Right lobe of liver (tissue), 4 donors: ENCODE results near the gene HEMK1.

Experiments
- POLR2A ChIP-seq: fragments of 450-650 bp; IDR thresholded peaks from one replicate; pipeline ENCODE4 v1.6.1; 2017; ENCODE audit warnings: antibody characterized with exemption, mild to moderate bottlenecking
- TF ChIP-seq, protein P1 (sequence below), 4 donors: fragments of 200-600 bp in 3 of 4; fragments of 450-650 bp in 1 of 4; IDR thresholded peaks; one replicate each; pipeline versions ENCODE4 v1.5.1 to v1.8.0; 2016 to 2022; ENCODE audit warnings: antibody characterized with exemption in 4 of 4, mild to moderate bottlenecking in 2 of 4
- donor health status: DM: no; HTN: no; CAD: no.
- donor health status: DM: no; HTN: no; CAD: no.
- donor health status: DM: no; HTN: yes; CAD: no.

DNA sequence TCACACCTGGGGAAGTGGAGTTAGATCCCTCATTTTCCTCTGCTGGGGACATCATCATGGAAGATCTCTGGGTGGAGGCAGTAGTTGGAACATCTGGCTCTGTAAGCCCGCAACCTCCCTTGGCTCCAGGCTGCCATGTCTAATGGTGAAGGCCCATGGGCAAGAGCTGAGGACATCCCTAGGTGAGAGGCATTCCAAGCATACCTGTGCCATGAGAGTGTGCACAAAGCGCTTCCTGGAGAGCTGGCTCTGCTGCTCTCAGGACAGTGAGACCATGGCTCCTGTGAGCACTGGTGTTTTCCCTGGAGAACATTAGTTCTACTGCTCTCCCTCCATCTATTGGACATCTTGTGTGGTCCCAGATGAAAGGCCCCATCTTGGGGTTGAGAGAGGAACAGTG lies 55.3 kb downstream of the HEMK1 start:
- TF ChIP-seq POLR2A: no peak
- TF ChIP-seq, protein P1, sequence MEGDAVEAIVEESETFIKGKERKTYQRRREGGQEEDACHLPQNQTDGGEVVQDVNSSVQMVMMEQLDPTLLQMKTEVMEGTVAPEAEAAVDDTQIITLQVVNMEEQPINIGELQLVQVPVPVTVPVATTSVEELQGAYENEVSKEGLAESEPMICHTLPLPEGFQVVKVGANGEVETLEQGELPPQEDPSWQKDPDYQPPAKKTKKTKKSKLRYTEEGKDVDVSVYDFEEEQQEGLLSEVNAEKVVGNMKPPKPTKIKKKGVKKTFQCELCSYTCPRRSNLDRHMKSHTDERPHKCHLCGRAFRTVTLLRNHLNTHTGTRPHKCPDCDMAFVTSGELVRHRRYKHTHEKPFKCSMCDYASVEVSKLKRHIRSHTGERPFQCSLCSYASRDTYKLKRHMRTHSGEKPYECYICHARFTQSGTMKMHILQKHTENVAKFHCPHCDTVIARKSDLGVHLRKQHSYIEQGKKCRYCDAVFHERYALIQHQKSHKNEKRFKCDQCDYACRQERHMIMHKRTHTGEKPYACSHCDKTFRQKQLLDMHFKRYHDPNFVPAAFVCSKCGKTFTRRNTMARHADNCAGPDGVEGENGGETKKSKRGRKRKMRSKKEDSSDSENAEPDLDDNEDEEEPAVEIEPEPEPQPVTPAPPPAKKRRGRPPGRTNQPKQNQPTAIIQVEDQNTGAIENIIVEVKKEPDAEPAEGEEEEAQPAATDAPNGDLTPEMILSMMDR (IDR thresholded peaks at IDR 0.05): no peak
